ENCODE results near the gene ERICH4. TPM values are rescaled to one million over a fixed set of nuclear protein-coding genes. Genes with fewer than 3 reads are reported as not detected.
"Not testable (repeated sequence)": the region's sequence is repeated elsewhere in the genome, so short reads cannot be mapped to it uniquely, and the experiment has no call there.

The ERICH4 gene
- total RNA-seq, 2 donors from 2014 or later = not detected

GRCh38 chr19:41456342-41456918 lies 13.5 kb downstream of the ERICH4 start:
- H3K9me3 ChIP-seq = no peaks in the 10 kb centered on the region
- intact Hi-C loops (cut with DNase I) = loop anchor here (10.0 kb wide), 1 partner anchor 138 kb away; no protein-coding TSS in a partner anchor
- H3K4me1 ChIP-seq (replicated peaks) = no peaks in the 10 kb centered on the region
- DNase-seq (ENCODE audit: low spot score) = peak; percentile 49
- no peaks in the 10 kb centered on the region for H3K36me3 ChIP-seq
- no peaks in the 10 kb centered on the region for H3K27me3 ChIP-seq (replicated peaks; ENCODE audit: insufficient read depth)
- no peak overlapping the region for H3K4me3 ChIP-seq
- TF ChIP-seq POLR2AphosphoS5 (IDR thresholded peaks at IDR 0.05) = peak; percentile 63
- no peak for TF ChIP-seq POLR2A (IDR thresholded peaks at IDR 0.05)
- peak overlapping the region; percentile 48 to 54 for H3K27ac ChIP-seq
- 3% methylated on average over 7 of the region's 7 CpGs for WGBS

GRCh38 chr19:41457241-41457640 lies 14.3 kb downstream of the ERICH4 start:
- intact Hi-C loops (cut with DNase I) = loop anchor here (10.0 kb wide), 1 partner anchor 138 kb away; no protein-coding TSS in a partner anchor
- H3K27me3 ChIP-seq (replicated peaks; ENCODE audit: insufficient read depth) = no peaks in the 10 kb centered on the region
- WGBS = 15% methylated on average over 1 of the region's 1 CpG

DNA sequence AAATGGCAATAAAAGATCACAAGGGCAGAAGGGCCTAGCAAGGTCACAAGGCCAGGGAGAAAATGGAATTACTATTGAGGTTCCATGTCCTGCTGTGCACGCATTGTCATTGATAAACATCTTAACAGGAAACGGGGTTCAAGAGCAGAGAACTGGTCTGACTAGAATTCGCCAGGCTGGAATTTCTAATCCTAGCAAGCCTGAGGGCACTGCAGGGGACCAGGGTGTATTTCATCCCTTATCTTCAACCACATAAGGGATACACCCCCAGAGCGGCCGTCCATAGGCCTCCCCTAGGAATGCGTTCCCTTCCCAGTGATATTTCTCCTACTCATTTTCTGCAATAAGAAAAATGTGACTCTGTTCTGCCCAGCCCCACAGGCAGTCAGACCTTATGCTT lies 19.5 kb downstream of the ERICH4 start:
- H3K9me3 ChIP-seq = no peaks in the 10 kb centered on the region
- H3K4me1 ChIP-seq (replicated peaks) = no peaks in the 10 kb centered on the region
- peaks cover 9% of the 10 kb centered on the region for H3K27me3 ChIP-seq (replicated peaks; ENCODE audit: insufficient read depth)
- no peak for DNase-seq (ENCODE audit: low spot score)
- intact Hi-C loops (cut with DNase I) = no loop called here
- WGBS = 44% methylated on average over 6 of the region's 6 CpGs
- no peak for TF ChIP-seq POLR2A (IDR thresholded peaks at IDR 0.05)
- TF ChIP-seq, protein P1, sequence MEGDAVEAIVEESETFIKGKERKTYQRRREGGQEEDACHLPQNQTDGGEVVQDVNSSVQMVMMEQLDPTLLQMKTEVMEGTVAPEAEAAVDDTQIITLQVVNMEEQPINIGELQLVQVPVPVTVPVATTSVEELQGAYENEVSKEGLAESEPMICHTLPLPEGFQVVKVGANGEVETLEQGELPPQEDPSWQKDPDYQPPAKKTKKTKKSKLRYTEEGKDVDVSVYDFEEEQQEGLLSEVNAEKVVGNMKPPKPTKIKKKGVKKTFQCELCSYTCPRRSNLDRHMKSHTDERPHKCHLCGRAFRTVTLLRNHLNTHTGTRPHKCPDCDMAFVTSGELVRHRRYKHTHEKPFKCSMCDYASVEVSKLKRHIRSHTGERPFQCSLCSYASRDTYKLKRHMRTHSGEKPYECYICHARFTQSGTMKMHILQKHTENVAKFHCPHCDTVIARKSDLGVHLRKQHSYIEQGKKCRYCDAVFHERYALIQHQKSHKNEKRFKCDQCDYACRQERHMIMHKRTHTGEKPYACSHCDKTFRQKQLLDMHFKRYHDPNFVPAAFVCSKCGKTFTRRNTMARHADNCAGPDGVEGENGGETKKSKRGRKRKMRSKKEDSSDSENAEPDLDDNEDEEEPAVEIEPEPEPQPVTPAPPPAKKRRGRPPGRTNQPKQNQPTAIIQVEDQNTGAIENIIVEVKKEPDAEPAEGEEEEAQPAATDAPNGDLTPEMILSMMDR (IDR thresholded peaks at IDR 0.05) = no peak
- no peak for TF ChIP-seq POLR2AphosphoS5 (IDR thresholded peaks at IDR 0.05)
- no peaks in the 10 kb centered on the region for H3K36me3 ChIP-seq
- no peak overlapping the region for H3K27ac ChIP-seq
- no peak overlapping the region for H3K4me3 ChIP-seq

More at GRCh38 chr19:41457241-41457640, 14.3 kb downstream of the ERICH4 start:
- Histone ChIP-seq H3K4me1 (replicated peaks) (no peaks in the 10 kb centered on the region), H3K27ac (no peak overlapping the region), H3K9me3 (no peaks in the 10 kb centered on the region), H3K36me3 (no peaks in the 10 kb centered on the region), H3K4me3 (no peak overlapping the region)
- no peak for DNase-seq (ENCODE audit: low spot score)
- no peak for TF ChIP-seq POLR2A (IDR thresholded peaks at IDR 0.05)
- TF ChIP-seq, protein P1 (IDR thresholded peaks at IDR 0.05) = no peak
- no peak for TF ChIP-seq POLR2AphosphoS5 (IDR thresholded peaks at IDR 0.05)

GRCh38 chr19:41463257-41464256 lies 20.6 kb downstream of the ERICH4 start:
- H3K27ac ChIP-seq; intact Hi-C loops (cut with DNase I); H3K36me3 ChIP-seq; H3K4me3 ChIP-seq; H3K9me3 ChIP-seq; H3K27me3 ChIP-seq (replicated peaks; ENCODE audit: insufficient read depth); DNase-seq (ENCODE audit: low spot score); H3K4me1 ChIP-seq (replicated peaks): not testable (repeated sequence)
- WGBS = 84% methylated on average over 22 of the region's 22 CpGs

GRCh38 chr19:41476583-41476982 lies 33.6 kb downstream of the ERICH4 start:
- Histone ChIP-seq H3K36me3 (no peaks in the 10 kb centered on the region), H3K4me3 (no peak overlapping the region), H3K27me3 (replicated peaks; ENCODE audit: insufficient read depth) (peaks cover 5% of the 10 kb centered on the region), H3K27ac (no peak overlapping the region), H3K4me1 (replicated peaks) (peaks cover 2% of the 10 kb centered on the region), H3K9me3 (no peaks in the 10 kb centered on the region)
- TF ChIP-seq POLR2A (IDR thresholded peaks at IDR 0.05) = no peak
- TF ChIP-seq POLR2AphosphoS5 (IDR thresholded peaks at IDR 0.05) = no peak
- TF ChIP-seq, protein P1 (IDR thresholded peaks at IDR 0.05) = no peak
- no peak for DNase-seq (ENCODE audit: low spot score)
- intact Hi-C loops (cut with DNase I) = no loop called here
